Uterus (tissue), 4 donors: ENCODE results near the gene FMNL2. TPM values are rescaled to one million over a fixed set of nuclear protein-coding genes. Genes with fewer than 3 reads are reported as not detected.

ENCODE experiments used
- DNase-seq, 2 donors: peaks; one replicate each; pipeline ENCODE4 v3.0.0-alpha.2; 2019 to 2020
- H3K27ac ChIP-seq, 2 donors: fragments of 200-600 bp; sonication (generic); 1 replicate in 1 of 2; 2 replicates in 1 of 2; pipeline ENCODE4 v1.5.1; 2016 to 2018
- H3K27me3 ChIP-seq, 2 donors: fragments of 200-600 bp; sonication (generic); one replicate each; pipeline ENCODE4 v1.5.1; 2018 to 2019; ENCODE audit warnings: control low read depth in 1 of 2
- H3K36me3 ChIP-seq, 2 donors: fragments of 200-600 bp; sonication (generic); one replicate each; pipeline ENCODE4 v1.5.1; 2019; ENCODE audit warnings: control low read depth in 1 of 2
- H3K4me1 ChIP-seq, 2 donors: fragments of 200-600 bp; sonication (generic); one replicate each; pipeline ENCODE4 v1.5.1; 2018 to 2019; ENCODE audit warnings: control low read depth in 1 of 2
- H3K4me3 ChIP-seq, 2 donors: fragments of 200-600 bp; sonication (generic); 1 replicate in 1 of 2; 2 replicates in 1 of 2; pipeline ENCODE4 v1.5.1; 2018 to 2019; ENCODE audit warnings: mild to moderate bottlenecking in 1 of 2
- H3K9me3 ChIP-seq, 2 donors: fragments of 200-600 bp; sonication (generic); one replicate each; pipeline ENCODE4 v1.5.1; 2019; ENCODE audit warnings: control low read depth in 1 of 2
- POLR2A ChIP-seq, 2 donors: fragments of 450-650 bp; IDR thresholded peaks; one replicate each; pipeline ENCODE4 v1.6.1; 2016; ENCODE audit warnings: antibody characterized with exemption in 2 of 2, mild to moderate bottlenecking in 1 of 2, moderate library complexity in 1 of 2
- intact Hi-C: fragments of 100-400 bp; cut with DNase I; formaldehyde crosslinking; loops from one replicate; pipeline ENCODE4 v1.15.1; 2023; ENCODE audit warnings: low total_unique reads
- total RNA-seq, 4 donors: library from RNA; depleted of rRNA in 3 of 4; stranded (reverse); fragments of >200 nt in 3 of 4; gene quantifications; one replicate each; pipeline versions ENCODE4 v1.1.0 to v1.2.4, GENCODE V29; 2014 to 2023
- TF ChIP-seq, protein P1 (sequence below), 4 experiments: fragments of 200-600 bp in 2 of 4; fragments of 450-650 bp in 2 of 4; sonication (generic) in 2 of 4; IDR thresholded peaks; one replicate each; pipeline ENCODE4 v1.5.1; 2016 to 2019; ENCODE audit warnings: antibody characterized with exemption in 4 of 4, mild to moderate bottlenecking in 2 of 4, moderate library complexity in 1 of 4
- donor health status: DM: yes; HTN: yes; CAD: no.

Gene FMNL2
- total RNA-seq, 4 donors from 2014 or later: 10.0 to 66.9 (median 33.4) TPM

DNA sequence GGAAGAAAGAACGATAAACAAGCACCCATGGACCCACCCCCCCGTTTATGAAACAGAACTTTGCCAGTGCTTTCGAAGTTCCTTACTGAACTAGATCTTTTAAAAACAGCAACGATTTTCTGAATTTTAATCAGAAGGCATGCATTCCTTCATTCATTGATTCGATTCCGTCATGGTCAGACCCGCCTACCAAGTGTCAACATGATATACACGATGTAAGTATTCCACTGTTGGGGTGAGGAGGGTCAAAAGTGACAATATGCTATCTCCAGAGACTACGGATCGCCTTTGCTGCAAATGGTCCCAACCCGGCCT, 316 bp upstream of the FMNL2 start:
- Histone ChIP-seq H3K9me3 (no peaks in the 10 kb centered on the region), H3K27me3 (no peaks in the 10 kb centered on the region), H3K4me1 (no peaks in the 10 kb centered on the region), H3K36me3 (no peaks in the 10 kb centered on the region), H3K27ac (peak overlapping the region; percentile 86 to 87), H3K4me3 (peak overlapping the region; percentile 54 to 97)
- no peak for DNase-seq
- TF ChIP-seq, protein P1, sequence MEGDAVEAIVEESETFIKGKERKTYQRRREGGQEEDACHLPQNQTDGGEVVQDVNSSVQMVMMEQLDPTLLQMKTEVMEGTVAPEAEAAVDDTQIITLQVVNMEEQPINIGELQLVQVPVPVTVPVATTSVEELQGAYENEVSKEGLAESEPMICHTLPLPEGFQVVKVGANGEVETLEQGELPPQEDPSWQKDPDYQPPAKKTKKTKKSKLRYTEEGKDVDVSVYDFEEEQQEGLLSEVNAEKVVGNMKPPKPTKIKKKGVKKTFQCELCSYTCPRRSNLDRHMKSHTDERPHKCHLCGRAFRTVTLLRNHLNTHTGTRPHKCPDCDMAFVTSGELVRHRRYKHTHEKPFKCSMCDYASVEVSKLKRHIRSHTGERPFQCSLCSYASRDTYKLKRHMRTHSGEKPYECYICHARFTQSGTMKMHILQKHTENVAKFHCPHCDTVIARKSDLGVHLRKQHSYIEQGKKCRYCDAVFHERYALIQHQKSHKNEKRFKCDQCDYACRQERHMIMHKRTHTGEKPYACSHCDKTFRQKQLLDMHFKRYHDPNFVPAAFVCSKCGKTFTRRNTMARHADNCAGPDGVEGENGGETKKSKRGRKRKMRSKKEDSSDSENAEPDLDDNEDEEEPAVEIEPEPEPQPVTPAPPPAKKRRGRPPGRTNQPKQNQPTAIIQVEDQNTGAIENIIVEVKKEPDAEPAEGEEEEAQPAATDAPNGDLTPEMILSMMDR (IDR thresholded peaks at IDR 0.05): peak in 1 of 4 experiments; percentile 4
- TF ChIP-seq POLR2A (IDR thresholded peaks at IDR 0.05): no peak
- intact Hi-C loops: loop anchor here (10.0 kb wide), 1 partner anchor 300 kb away; no protein-coding TSS in a partner anchor

DNA sequence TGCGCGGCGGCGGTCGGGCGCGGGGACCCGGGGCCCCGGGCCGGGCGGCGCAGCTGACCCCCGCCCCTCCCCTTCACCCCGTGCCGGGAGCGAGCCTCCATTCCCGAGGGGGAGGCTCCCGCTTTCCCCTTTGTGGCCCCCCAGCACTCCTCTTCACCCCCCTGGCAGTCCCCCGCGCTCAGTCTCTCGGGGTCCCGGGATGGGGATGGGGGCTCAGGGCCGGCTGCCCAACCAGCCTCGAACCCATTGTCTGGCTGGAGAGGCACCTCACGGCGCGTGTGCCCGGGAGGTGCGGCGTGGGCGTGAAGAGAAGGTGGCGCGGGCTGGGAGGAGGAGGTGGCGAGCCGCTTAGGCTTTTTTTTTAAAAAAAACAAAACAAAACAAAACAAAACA, 748 bp downstream of the FMNL2 start:
- no peaks in the 10 kb centered on the region for H3K36me3 ChIP-seq
- H3K9me3 ChIP-seq: no peaks in the 10 kb centered on the region
- peak overlapping the region; percentile 86 to 87 for H3K27ac ChIP-seq
- intact Hi-C loops: loop anchor here (10.0 kb wide), 1 partner anchor 299 kb away; no protein-coding TSS in a partner anchor
- no peaks in the 10 kb centered on the region for H3K4me1 ChIP-seq
- no peaks in the 10 kb centered on the region for H3K27me3 ChIP-seq
- TF ChIP-seq POLR2A (IDR thresholded peaks at IDR 0.05): no peak
- TF ChIP-seq, protein P1 (IDR thresholded peaks at IDR 0.05): no peak
- peak overlapping the region; percentile 54 to 97 for H3K4me3 ChIP-seq
- peak; percentile 23 to 48 for DNase-seq

DNA sequence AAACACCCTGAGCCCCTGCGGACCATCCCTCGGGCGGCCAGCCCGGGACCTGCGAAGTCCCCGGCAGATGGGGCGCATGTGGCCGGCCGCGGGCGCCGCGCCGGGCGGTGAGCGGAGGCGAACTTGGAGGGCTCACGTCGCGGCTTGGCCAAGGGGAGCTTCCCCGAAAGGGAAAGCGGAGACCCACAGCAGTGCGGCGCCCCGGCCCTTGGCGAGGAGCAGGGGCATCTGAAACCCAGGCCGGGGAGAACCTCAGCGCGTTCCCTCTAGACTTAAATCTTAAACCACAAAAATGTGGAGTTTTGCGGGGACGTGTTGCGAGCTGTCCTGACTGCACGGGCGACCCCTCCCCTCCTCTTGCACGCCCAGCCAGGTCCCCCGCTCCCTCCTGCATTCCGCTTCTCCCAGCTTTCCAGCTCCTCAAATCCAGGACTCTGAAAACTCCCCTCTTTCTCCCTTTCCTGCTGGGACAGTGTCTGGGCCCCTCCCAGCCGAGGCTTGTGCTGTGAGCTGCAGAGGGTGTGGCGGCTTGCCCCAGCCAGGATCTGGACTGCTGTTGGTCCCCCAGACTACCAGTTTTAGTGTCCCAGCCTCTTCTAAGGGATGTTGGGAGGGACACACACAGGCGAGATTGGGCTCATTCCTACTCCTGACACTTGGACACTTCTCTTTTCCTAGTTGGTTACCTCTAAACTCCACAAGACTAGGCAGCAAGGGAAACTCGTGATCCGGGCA, 1.3 kb downstream of the FMNL2 start:
- Histone ChIP-seq H3K27ac (peak overlapping the region; percentile 86 to 87), H3K36me3 (no peaks in the 10 kb centered on the region), H3K4me1 (no peaks in the 10 kb centered on the region), H3K9me3 (no peaks in the 10 kb centered on the region), H3K4me3 (peak overlapping the region; percentile 54 to 97), H3K27me3 (no peaks in the 10 kb centered on the region)
- TF ChIP-seq, protein P1 (IDR thresholded peaks at IDR 0.05): no peak
- TF ChIP-seq POLR2A (IDR thresholded peaks at IDR 0.05): no peak
- peak; percentile 55 to 57 for DNase-seq
- intact Hi-C loops: loop anchor here (10.0 kb wide), 1 partner anchor 299 kb away; no protein-coding TSS in a partner anchor

DNA sequence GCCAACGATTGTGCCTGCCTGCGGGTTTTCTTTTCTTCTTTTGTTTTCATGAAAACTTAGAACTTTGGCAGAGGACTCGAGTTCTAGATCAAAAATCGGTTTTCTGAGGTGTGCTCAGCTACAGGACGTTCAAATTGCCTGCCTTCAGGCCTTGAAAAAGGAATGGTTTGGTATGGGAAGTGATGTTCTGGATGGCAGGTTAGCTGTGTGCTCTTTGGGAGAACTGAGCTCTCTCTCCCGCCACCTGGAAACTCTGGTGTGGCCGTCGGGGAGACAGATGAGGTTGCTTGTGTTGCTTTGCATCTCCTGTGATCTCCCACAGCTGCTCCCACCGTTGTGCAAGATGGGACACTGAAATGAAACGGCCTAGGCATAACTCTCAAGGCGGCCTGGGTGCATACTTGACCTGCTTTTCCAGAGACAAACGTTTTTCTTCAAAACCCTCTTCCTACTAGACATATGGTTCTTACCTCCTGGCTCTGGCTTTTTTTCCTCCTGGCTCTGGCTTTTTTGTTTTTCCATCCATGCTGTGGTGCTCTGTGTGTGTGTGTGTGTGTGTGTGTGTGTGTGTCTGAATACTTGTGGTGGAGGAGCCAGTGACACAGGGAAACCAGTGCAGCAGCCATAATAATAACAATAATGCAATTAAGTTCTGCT, 2.0 kb downstream of the FMNL2 start:
- no peaks in the 10 kb centered on the region for H3K4me1 ChIP-seq
- no peaks in the 10 kb centered on the region for H3K36me3 ChIP-seq
- DNase-seq: peak; percentile 43 to 60

More for the DNA sequence above, 2.0 kb downstream of the FMNL2 start:
- Histone ChIP-seq H3K9me3 (no peaks in the 10 kb centered on the region), H3K4me3 (peak overlapping the region; percentile 54 to 97), H3K27me3 (no peaks in the 10 kb centered on the region), H3K27ac (peak overlapping the region; percentile 86 to 87)
- intact Hi-C loops: loop anchor here (10.0 kb wide), 1 partner anchor 298 kb away; no protein-coding TSS in a partner anchor
- no peak for TF ChIP-seq POLR2A (IDR thresholded peaks at IDR 0.05)
- TF ChIP-seq, protein P1 (IDR thresholded peaks at IDR 0.05): no peak
